Measurements from ENCODE around the gene SINHCAF. TPM values are rescaled to one million over a fixed set of nuclear protein-coding genes. Genes with fewer than 3 reads are reported as not detected.
A peak's percentile ranks its signal among the peaks of the same experiment; 100 is the strongest.

Gene SINHCAF
- total and polyA plus RNA-seq, 12 donors = 5.7 to 16.9 (median 10.1) TPM

DNA sequence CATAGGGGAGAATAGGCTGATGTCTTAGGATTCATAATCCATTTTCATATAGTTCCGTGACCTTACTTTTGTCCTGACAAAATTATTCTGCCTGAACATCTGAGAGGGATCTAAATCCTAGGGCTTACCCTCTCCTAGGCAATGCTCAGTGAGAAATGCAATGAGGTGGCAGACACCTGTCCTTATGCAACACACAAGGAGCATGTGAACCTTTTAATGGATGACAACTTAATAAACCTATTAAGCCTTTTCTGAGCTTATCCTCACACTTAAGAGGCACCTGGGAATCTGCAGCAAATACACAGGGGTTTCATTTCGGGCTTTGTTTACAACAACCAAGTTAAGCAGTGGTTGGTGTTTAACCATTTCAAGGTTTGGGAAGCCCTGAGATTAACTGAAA lies 24.6 kb downstream of the SINHCAF start:
- intact Hi-C loops (cut with DNase I) = no loop called here
- no peaks in the 10 kb centered on the region for H3K9me3 ChIP-seq
- H3K4me1 ChIP-seq = peaks cover 0 to 3% (median 0%) of the 10 kb centered on the region in 9 donors
- ATAC-seq (no peak), DNase-seq (no peak)
- H3K27ac ChIP-seq = no peak overlapping the region
- WGBS, 2 donors = 97 to 100% methylated on average over 2 of the region's 2 CpGs
- no peak overlapping the region for H3K4me3 ChIP-seq
- H3K36me3 ChIP-seq = peaks cover 0 to 58% (median 3%) of the 10 kb centered on the region in 9 donors
- H3K27me3 ChIP-seq = no peaks in the 10 kb centered on the region
- TF ChIP-seq, protein P1, sequence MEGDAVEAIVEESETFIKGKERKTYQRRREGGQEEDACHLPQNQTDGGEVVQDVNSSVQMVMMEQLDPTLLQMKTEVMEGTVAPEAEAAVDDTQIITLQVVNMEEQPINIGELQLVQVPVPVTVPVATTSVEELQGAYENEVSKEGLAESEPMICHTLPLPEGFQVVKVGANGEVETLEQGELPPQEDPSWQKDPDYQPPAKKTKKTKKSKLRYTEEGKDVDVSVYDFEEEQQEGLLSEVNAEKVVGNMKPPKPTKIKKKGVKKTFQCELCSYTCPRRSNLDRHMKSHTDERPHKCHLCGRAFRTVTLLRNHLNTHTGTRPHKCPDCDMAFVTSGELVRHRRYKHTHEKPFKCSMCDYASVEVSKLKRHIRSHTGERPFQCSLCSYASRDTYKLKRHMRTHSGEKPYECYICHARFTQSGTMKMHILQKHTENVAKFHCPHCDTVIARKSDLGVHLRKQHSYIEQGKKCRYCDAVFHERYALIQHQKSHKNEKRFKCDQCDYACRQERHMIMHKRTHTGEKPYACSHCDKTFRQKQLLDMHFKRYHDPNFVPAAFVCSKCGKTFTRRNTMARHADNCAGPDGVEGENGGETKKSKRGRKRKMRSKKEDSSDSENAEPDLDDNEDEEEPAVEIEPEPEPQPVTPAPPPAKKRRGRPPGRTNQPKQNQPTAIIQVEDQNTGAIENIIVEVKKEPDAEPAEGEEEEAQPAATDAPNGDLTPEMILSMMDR (IDR thresholded peaks at IDR 0.05) = no peak

DNA sequence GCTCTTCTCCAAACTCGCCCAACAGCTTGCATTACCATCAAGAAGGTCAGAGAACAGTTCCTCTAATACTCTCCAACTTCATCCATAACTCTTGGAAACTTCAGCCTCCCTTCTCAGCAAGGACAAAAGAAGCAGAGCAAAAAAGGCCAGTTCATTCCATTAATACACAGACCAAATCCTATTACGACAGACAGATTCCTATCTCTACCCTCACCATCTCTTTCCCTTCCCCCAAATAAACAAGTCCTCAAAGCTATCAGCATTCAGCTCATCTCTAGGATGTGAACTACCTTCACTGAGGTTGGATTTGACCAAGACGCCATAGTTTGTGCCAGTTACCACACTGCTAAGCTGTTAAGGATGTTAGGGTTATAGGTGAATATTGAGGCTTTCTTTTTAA lies 25.2 kb downstream of the SINHCAF start:
- Histone ChIP-seq H3K36me3 (peaks cover 0 to 63% (median 3%) of the 10 kb centered on the region in 9 donors), H3K4me1 (peaks cover 0 to 3% (median 0%) of the 10 kb centered on the region in 9 donors), H3K27me3 (no peaks in the 10 kb centered on the region), H3K9me3 (no peaks in the 10 kb centered on the region), H3K4me3 (no peak overlapping the region), H3K27ac (peak overlapping the region in 1 of 10 donors; percentile 3)
- TF ChIP-seq, protein P1 (IDR thresholded peaks at IDR 0.05) = no peak
- intact Hi-C loops (cut with DNase I) = no loop called here
- no peak for DNase-seq
- ATAC-seq = no peak
- 94 to 96% methylated on average over 3 of the region's 3 CpGs for WGBS, 2 donors

DNA sequence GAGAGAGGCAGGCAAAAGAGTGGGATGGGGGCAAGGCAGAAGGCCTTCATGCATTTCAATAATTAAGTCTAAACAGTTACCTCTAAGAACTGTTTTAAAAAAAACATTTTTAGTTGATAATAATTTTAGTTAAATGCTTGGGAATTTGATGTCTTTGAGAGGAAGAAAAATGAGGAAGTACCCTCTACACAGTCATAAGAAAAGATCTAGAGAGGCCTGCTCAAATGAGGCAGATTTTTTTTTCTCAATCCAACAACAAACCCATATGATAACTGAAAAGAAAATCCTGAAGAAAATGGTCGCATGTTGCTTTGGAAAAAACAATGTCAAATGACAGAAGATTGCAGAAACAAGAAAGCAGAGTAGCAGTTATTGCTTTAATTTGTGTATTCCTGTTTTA lies 25.6 kb downstream of the SINHCAF start:
- Histone ChIP-seq H3K27me3 (no peaks in the 10 kb centered on the region), H3K4me1 (peaks cover 0 to 3% (median 0%) of the 10 kb centered on the region in 9 donors), H3K4me3 (no peak overlapping the region), H3K27ac (peak overlapping the region in 1 of 10 donors; percentile 3), H3K9me3 (no peaks in the 10 kb centered on the region), H3K36me3 (peaks cover 0 to 68% (median 3%) of the 10 kb centered on the region in 9 donors)
- ATAC-seq (no peak), DNase-seq (no peak)
- intact Hi-C loops (cut with DNase I) = no loop called here
- TF ChIP-seq, protein P1 (IDR thresholded peaks at IDR 0.05) = no peak
- WGBS, 2 donors = 93 to 97% methylated on average over 1 of the region's 1 CpG

DNA sequence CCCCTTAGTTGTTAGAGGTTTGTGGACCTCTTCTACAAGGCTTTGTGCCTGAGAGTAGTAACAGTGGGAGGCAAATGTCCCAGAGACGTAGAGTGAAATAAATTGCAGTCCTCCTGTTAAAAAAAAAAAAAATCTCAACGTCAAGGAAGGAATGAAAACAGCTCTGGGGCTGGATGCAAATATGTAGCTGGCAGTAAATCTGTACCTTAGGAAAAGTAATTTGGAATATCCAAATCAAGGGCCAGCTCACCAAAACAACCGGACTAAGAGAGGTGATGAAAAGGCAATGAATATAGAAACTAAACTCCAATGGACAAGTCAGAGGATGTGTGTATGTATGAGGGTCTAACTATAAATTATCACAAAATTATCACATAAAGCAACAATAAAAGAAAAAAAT lies 27.0 kb downstream of the SINHCAF start:
- intact Hi-C loops (cut with DNase I) = no loop called here
- H3K36me3 ChIP-seq = peaks cover 0 to 69% (median 3%) of the 10 kb centered on the region in 9 donors
- 74 to 79% methylated on average over 3 of the region's 3 CpGs for WGBS, 2 donors

More for the DNA sequence above, 27.0 kb downstream of the SINHCAF start:
- H3K4me3 ChIP-seq = no peak overlapping the region
- no peaks in the 10 kb centered on the region for H3K27me3 ChIP-seq
- H3K9me3 ChIP-seq = no peaks in the 10 kb centered on the region
- DNase-seq = no peak
- H3K4me1 ChIP-seq = peaks cover 0 to 3% (median 0%) of the 10 kb centered on the region in 9 donors
- ATAC-seq = no peak
- TF ChIP-seq, protein P1 (IDR thresholded peaks at IDR 0.05) = no peak
- H3K27ac ChIP-seq = no peak overlapping the region

Data from heart right ventricle (tissue), 16 donors.